Motor neuron (in vitro differentiated cells): ENCODE results near the gene PAK6. TPM values are rescaled to one million over a fixed set of nuclear protein-coding genes. Genes with fewer than 3 reads are reported as not detected.
A peak's percentile ranks its signal among the peaks of the same experiment; 100 is the strongest.

Experiments used
- ATAC-seq, 8 experiments: fragments of 200-7000 bp; cut with Tn5 transposase; replicated peaks in 6 of 8; 2 replicates each; pipeline ENCODE4 v1.8.0; 2021; ENCODE audit warnings: mild to moderate bottlenecking in 8 of 8, moderate library complexity in 8 of 8
- H3K27ac ChIP-seq, 2 donors: fragments of 250-450 bp; sonication (Bioruptor Pico); 2 replicates each; pipeline ENCODE4 v1.9.0; 2021; ENCODE audit warnings: antibody characterized with exemption in 2 of 2, mild to moderate bottlenecking in 2 of 2, moderate library complexity in 1 of 2
- H3K4me1 ChIP-seq, 2 donors: fragments of 250-450 bp; sonication (Bioruptor Pico); replicated peaks in 1 of 2; 2 replicates each; pipeline ENCODE4 v1.6.1; 2021; ENCODE audit warnings: antibody characterized with exemption in 2 of 2, mild to moderate bottlenecking in 2 of 2, moderate library complexity in 1 of 2
- H3K4me3 ChIP-seq, 5 donors: fragments of 250-450 bp; sonication (Bioruptor Pico); 2 replicates each; pipeline ENCODE4 v1.9.0; 2021; ENCODE audit warnings: antibody characterized with exemption in 5 of 5, mild to moderate bottlenecking in 5 of 5, moderate library complexity in 4 of 5
- WGBS, 10 experiments: fragments of 450-650 bp; shearing (Covaris generic); methylation state at CpG; one replicate each; pipeline ENCODE4 v1.0.0; 2022; 5-methylcytosine and 5-hydroxymethylcytosine counted together
- in situ Hi-C, 9 experiments: fragments of 400-800 bp; cut with MboI; loops; one replicate each; pipeline ENCODE4 v1.15.0; 2021; ENCODE audit warnings: low sequenced_read_pairs in 9 of 9, low pct_unique_long_range_greater_than_20kb in 2 of 9; ENCODE audit not compliant: unreplicated experiment in 9 of 9
- total RNA-seq, 8 experiments: library from RNA; unstranded; fragments of 300-600 nt; gene quantifications; 2 replicates each; pipeline versions ENCODE4 v1.2.3 to v1.2.4, GENCODE V29; 2022

Gene PAK6
- total RNA-seq, 8 experiments from 2014 or later, result 0.56 to 13.1 (median 2.3) TPM

- H3K4me3 ChIP-seq, result no peak overlapping the region
- ATAC-seq, result no peak
- H3K4me1 ChIP-seq, result peaks cover 18 to 22% of the 10 kb centered on the region in 2 donors
- 20 to 79% (median 75%) methylated on average over 1 to 4 of the region's 5 CpGs; no CpG with 5 or more reads in 1 of the 10 experiments for WGBS, 10 experiments
- in situ Hi-C loops, result no loop called here
- H3K27ac ChIP-seq, result no peak overlapping the region
Measured at GRCh38 chr15:40244961-40245523, 6.2 kb downstream of the PAK6 start.

GRCh38 chr15:40245666-40246450 is 7.0 kb downstream of the PAK6 start:
- Histone ChIP-seq H3K4me1 (peaks cover 11 to 18% of the 10 kb centered on the region in 2 donors), H3K27ac (no peak overlapping the region), H3K4me3 (no peak overlapping the region)
- WGBS, 10 experiments, result 40 to 100% (median 75%) methylated on average over 1 to 5 of the region's 9 CpGs; no CpG with 5 or more reads in 2 of the 10 experiments
- no peak for ATAC-seq
- in situ Hi-C loops, result no loop called here

- in situ Hi-C loops, result no loop called here
- Histone ChIP-seq H3K4me1 (peaks cover 11 to 18% of the 10 kb centered on the region in 2 donors), H3K27ac (no peak overlapping the region), H3K4me3 (no peak overlapping the region)
- 56 to 100% (median 81%) methylated on average over 1 to 5 of the region's 8 CpGs; no CpG with 5 or more reads in 5 of the 10 experiments for WGBS, 10 experiments
- no peak for ATAC-seq
Measured at GRCh38 chr15:40246496-40247280, 7.8 kb downstream of the PAK6 start.

- in situ Hi-C loops, result no loop called here
- no peak overlapping the region for H3K4me3 ChIP-seq
- ATAC-seq, result no peak
- 20 to 100% (median 88%) methylated on average over 1 to 4 of the region's 12 CpGs; no CpG with 5 or more reads in 5 of the 10 experiments for WGBS, 10 experiments
- H3K4me1 ChIP-seq, result peaks cover 12 to 18% of the 10 kb centered on the region in 2 donors
- H3K27ac ChIP-seq, result no peak overlapping the region
Measured at GRCh38 chr15:40247406-40247971, 8.6 kb downstream of the PAK6 start.

GRCh38 chr15:40248006-40248783 is 9.3 kb downstream of the PAK6 start:
- ATAC-seq, result peak in 1 of 8 experiments; percentile 9
- peaks cover 16 to 21% of the 10 kb centered on the region in 2 donors for H3K4me1 ChIP-seq
- H3K4me3 ChIP-seq, result no peak overlapping the region
- WGBS, 10 experiments, result 72 to 94% (median 81%) methylated on average over 2 to 6 of the region's 17 CpGs; no CpG with 5 or more reads in 6 of the 10 experiments
- H3K27ac ChIP-seq, result no peak overlapping the region
- in situ Hi-C loops, result no loop called here

GRCh38 chr15:40249477-40250303 is 10.8 kb downstream of the PAK6 start:
- Histone ChIP-seq H3K4me1 (peaks cover 17 to 24% of the 10 kb centered on the region in 2 donors), H3K4me3 (no peak overlapping the region), H3K27ac (no peak overlapping the region)
- in situ Hi-C loops, result no loop called here
- WGBS, 10 experiments, result 0 to 100% (median 74%) methylated on average over 1 to 6 of the region's 11 CpGs; no CpG with 5 or more reads in 2 of the 10 experiments
- ATAC-seq, result peak in 3 of 8 experiments; percentile 12 to 35 (median 26)

- WGBS, 10 experiments, result 38 to 86% (median 60%) methylated on average over 1 to 5 of the region's 8 CpGs; no CpG with 5 or more reads in 5 of the 10 experiments
- H3K4me3 ChIP-seq, result no peak overlapping the region
- ATAC-seq, result no peak
- in situ Hi-C loops, result no loop called here
- H3K27ac ChIP-seq, result no peak overlapping the region
- H3K4me1 ChIP-seq, result peaks cover 20 to 29% of the 10 kb centered on the region in 2 donors
Measured at GRCh38 chr15:40250304-40250656, 11.4 kb downstream of the PAK6 start.

- WGBS, 10 experiments, result 14 to 100% (median 75%) methylated on average over 1 to 8 of the region's 13 CpGs
- Histone ChIP-seq H3K4me3 (no peak overlapping the region), H3K4me1 (peaks cover 20 to 34% of the 10 kb centered on the region in 2 donors), H3K27ac (no peak overlapping the region)
- in situ Hi-C loops, result no loop called here
- ATAC-seq, result no peak
Measured at GRCh38 chr15:40250771-40251483, 12.1 kb downstream of the PAK6 start.

- H3K4me3 ChIP-seq, result no peak overlapping the region
- ATAC-seq, result no peak
- 60 to 90% (median 89%) methylated on average over 2 to 6 of the region's 10 CpGs; no CpG with 5 or more reads in 3 of the 10 experiments for WGBS, 10 experiments
- H3K4me1 ChIP-seq, result peaks cover 20 to 37% of the 10 kb centered on the region in 2 donors
- in situ Hi-C loops, result no loop called here
- no peak overlapping the region for H3K27ac ChIP-seq
Measured at GRCh38 chr15:40251486-40252140, 12.8 kb downstream of the PAK6 start.

GRCh38 chr15:40252141-40252437 is 13.2 kb downstream of the PAK6 start:
- H3K4me3 ChIP-seq, result no peak overlapping the region
- H3K4me1 ChIP-seq, result peaks cover 24 to 41% of the 10 kb centered on the region in 2 donors
- peak in 1 of 8 experiments; percentile 3 for ATAC-seq
- no peak overlapping the region for H3K27ac ChIP-seq
- 60 to 66% methylated on average over 5 to 11 of the region's 27 CpGs; no CpG with 5 or more reads in 8 of the 10 experiments for WGBS, 10 experiments
- in situ Hi-C loops, result no loop called here
